Measurements from ENCODE around the gene UBD. TPM values are rescaled to one million over a fixed set of nuclear protein-coding genes. Genes with fewer than 3 reads are reported as not detected.

UBD gene
- total and polyA plus RNA-seq, 9 of the 15 experiments (the other 6 are each of a cell fraction or from before 2014, with no cell fraction given), result not detected

DNA sequence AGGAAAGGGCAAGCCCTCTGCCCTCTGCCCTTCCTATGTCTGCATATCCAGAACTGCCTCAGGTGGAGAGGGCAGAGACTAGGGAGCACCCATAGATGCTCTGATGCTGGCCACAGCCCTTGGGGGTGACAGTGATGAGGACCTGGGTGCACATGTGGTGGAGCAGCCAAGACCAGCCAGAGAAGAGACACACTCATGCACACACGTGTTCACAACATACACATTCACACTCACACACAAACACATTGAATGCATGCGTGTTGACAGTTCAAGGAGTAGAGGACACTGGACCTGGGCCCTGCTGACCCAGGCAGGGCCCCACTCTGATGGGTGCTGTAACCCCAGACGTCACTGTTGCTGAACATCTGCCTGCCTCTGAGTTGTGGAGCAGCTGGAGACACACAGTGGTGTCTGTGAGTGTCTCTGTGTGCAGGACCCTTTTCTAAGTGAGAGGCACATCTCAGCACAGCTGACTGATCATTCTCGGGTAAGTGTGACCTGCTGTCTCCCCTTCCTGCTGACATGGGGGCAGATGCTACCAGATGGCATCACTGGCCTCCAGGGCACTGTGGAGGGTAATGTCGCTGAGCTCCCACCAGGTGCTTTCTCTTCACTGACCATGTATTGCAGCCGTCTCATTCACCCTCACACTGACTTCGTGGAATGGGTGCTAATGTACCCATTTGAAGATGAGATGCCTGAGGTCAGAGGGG lies 41.6 kb downstream of the UBD start:
- no peak overlapping the region for H3K9ac ChIP-seq (ENCODE audit: insufficient read depth in 1 of 2, low read depth in 2 of 2, low read length in 2 of 2)
- no peak overlapping the region for H3K4me3 ChIP-seq
- H3K9me1 ChIP-seq (ENCODE audit: control insufficient read depth, insufficient read depth, low read length), result no peaks in the 10 kb centered on the region
- ChIA-PET POLR2A (no interaction called here), CTCF (ENCODE audit: low intra/inter-chr PET ratio) (no interaction called here)
- under 1% methylated on average over 7 of the region's 7 CpGs for WGBS (ENCODE audit: insufficient coverage, low coverage, missing lambda C conversion rate)
- H3K36me3 ChIP-seq (ENCODE audit: control insufficient read depth, insufficient read depth, low read length), result no peaks in the 10 kb centered on the region
- in situ Hi-C loops (cut with MboI), result no loop called here
- no peak for DNase-seq (ENCODE audit: extremely low read depth in 1 of 4, low spot score in 3 of 4)
- no peaks in the 10 kb centered on the region for H3K4me1 ChIP-seq (replicated peaks in 1 of 2; ENCODE audit: control insufficient read depth in 2 of 2, insufficient read depth in 2 of 2, low read length in 2 of 2)
- H4K20me1 ChIP-seq (replicated peaks; ENCODE audit: control insufficient read depth, insufficient read depth, low read length), result no peaks in the 10 kb centered on the region
- H3K4me2 ChIP-seq (ENCODE audit: insufficient read depth, low read length), result no peak overlapping the region
- H3K27ac ChIP-seq (ENCODE audit: extremely low read depth, low read depth, low read length), result no peak overlapping the region
- no peak for ATAC-seq
- H3K9me3 ChIP-seq (replicated peaks; ENCODE audit: control insufficient read depth, insufficient read depth, low read depth, low read length), result no peaks in the 10 kb centered on the region
- intact Hi-C loops (cut with micrococcal nuclease), result loop anchor here (5.0 kb wide), 1 partner anchor 81 kb away; the partner anchor contains the start of gene OR10C1
- no TSS peak for BruUV-seq (replicated peaks)
- no peaks in the 10 kb centered on the region for H3K79me2 ChIP-seq (ENCODE audit: control insufficient read depth, insufficient read depth, low read length)
- FAIRE-seq, result no peak
- peaks cover 0 to 12% of the 10 kb centered on the region in 2 experiments; a peak in 3 of 5 replicates for H3K27me3 ChIP-seq (ENCODE audit: control insufficient read depth in 2 of 2, insufficient read depth in 2 of 2, low read length in 2 of 2)
- no peak overlapping the region for H2AFZ ChIP-seq (ENCODE audit: low read depth, low read length)
- TF ChIP-seq, protein P1, sequence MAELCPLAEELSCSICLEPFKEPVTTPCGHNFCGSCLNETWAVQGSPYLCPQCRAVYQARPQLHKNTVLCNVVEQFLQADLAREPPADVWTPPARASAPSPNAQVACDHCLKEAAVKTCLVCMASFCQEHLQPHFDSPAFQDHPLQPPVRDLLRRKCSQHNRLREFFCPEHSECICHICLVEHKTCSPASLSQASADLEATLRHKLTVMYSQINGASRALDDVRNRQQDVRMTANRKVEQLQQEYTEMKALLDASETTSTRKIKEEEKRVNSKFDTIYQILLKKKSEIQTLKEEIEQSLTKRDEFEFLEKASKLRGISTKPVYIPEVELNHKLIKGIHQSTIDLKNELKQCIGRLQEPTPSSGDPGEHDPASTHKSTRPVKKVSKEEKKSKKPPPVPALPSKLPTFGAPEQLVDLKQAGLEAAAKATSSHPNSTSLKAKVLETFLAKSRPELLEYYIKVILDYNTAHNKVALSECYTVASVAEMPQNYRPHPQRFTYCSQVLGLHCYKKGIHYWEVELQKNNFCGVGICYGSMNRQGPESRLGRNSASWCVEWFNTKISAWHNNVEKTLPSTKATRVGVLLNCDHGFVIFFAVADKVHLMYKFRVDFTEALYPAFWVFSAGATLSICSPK (IDR thresholded peaks at IDR 0.05; ENCODE audit: borderline replicate concordance), result no peak
- TF ChIP-seq TCF3 (CRISPR knock-in tag; IDR thresholded peaks at IDR 0.05) (no peak), ZFP36 (IDR thresholded peaks at IDR 0.05; ENCODE audit: low read depth, low read length, partially characterized antibody) (no peak), GTF2A2 (tag; IDR thresholded peaks at IDR 0.05) (no peak), BDP1 (IDR thresholded peaks at IDR 0.05; ENCODE audit: insufficient read depth, insufficient read length) (no peak), POU5F1 (IDR thresholded peaks at IDR 0.05; ENCODE audit: borderline replicate concordance, low read depth, low read length, partially characterized antibody) (no peak), GABPA (tag; conservative IDR thresholded peaks at IDR 0.05; ENCODE audit: low read depth) (no peak), ARHGAP35 (IDR thresholded peaks at IDR 0.05; ENCODE audit: partially characterized antibody) (no peak)
- TF ChIP-seq, protein P2, sequence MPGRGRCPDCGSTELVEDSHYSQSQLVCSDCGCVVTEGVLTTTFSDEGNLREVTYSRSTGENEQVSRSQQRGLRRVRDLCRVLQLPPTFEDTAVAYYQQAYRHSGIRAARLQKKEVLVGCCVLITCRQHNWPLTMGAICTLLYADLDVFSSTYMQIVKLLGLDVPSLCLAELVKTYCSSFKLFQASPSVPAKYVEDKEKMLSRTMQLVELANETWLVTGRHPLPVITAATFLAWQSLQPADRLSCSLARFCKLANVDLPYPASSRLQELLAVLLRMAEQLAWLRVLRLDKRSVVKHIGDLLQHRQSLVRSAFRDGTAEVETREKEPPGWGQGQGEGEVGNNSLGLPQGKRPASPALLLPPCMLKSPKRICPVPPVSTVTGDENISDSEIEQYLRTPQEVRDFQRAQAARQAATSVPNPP (IDR thresholded peaks at IDR 0.05; ENCODE audit: borderline replicate concordance, insufficient read depth, insufficient read length), result no peak
- TF ChIP-seq, protein P3, sequence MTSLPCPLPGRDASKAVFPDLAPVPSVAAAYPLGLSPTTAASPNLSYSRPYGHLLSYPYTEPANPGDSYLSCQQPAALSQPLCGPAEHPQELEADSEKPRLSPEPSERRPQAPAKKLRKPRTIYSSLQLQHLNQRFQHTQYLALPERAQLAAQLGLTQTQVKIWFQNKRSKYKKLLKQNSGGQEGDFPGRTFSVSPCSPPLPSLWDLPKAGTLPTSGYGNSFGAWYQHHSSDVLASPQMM (CRISPR knock-in tag; IDR thresholded peaks at IDR 0.05), result no peak
- TF ChIP-seq, protein P4, sequence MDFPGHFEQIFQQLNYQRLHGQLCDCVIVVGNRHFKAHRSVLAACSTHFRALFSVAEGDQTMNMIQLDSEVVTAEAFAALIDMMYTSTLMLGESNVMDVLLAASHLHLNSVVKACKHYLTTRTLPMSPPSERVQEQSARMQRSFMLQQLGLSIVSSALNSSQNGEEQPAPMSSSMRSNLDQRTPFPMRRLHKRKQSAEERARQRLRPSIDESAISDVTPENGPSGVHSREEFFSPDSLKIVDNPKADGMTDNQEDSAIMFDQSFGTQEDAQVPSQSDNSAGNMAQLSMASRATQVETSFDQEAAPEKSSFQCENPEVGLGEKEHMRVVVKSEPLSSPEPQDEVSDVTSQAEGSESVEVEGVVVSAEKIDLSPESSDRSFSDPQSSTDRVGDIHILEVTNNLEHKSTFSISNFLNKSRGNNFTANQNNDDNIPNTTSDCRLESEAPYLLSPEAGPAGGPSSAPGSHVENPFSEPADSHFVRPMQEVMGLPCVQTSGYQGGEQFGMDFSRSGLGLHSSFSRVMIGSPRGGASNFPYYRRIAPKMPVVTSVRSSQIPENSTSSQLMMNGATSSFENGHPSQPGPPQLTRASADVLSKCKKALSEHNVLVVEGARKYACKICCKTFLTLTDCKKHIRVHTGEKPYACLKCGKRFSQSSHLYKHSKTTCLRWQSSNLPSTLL (IDR thresholded peaks at IDR 0.05), result no peak
